ENCODE measurements around the gene DNMT3L.

GRCh38 chr21:44295646-44296045, 33.9 kb upstream of the DNMT3L start:
- TF ChIP-seq CTCF (IDR thresholded peaks at IDR 0.05) (no peak), POLR2A (IDR thresholded peaks at IDR 0.05) (no peak)

Measured in Peyer's patch (tissue), 4 donors.